Parathyroid adenoma (tissue), 2 donors: ENCODE measurements around the gene CHID1.

Experiments used
- H2AFZ ChIP-seq: fragments of 300-600 bp; sonication (generic); one replicate; pipeline ENCODE4 v1.7.0; 2017; ENCODE audit warnings: antibody characterized with exemption, mild to moderate bottlenecking
- H3K27ac ChIP-seq: fragments of 300-600 bp; sonication (generic); one replicate; pipeline ENCODE4 v1.7.0; 2017
- H3K27me3 ChIP-seq: fragments of 300-600 bp; sonication (generic); one replicate; pipeline ENCODE4 v1.7.0; 2017; ENCODE audit warnings: low read length; ENCODE audit not compliant: control insufficient read depth, insufficient read depth
- H3K36me3 ChIP-seq: fragments of 300-600 bp; sonication (generic); one replicate; pipeline ENCODE4 v1.7.0; 2017; ENCODE audit warnings: low read length; ENCODE audit not compliant: control insufficient read depth, insufficient read depth
- H3K4me1 ChIP-seq: fragments of 300-600 bp; sonication (generic); one replicate; pipeline ENCODE4 v1.7.0; 2017; ENCODE audit warnings: control low read depth
- H3K4me2 ChIP-seq: fragments of 300-600 bp; sonication (generic); one replicate; pipeline ENCODE4 v1.7.0; 2017; ENCODE audit warnings: low read length
- H3K4me3 ChIP-seq: fragments of 300-600 bp; sonication (generic); one replicate; pipeline ENCODE4 v1.7.0; 2017; ENCODE audit warnings: low read depth, low read length
- H3K79me2 ChIP-seq: fragments of 300-600 bp; sonication (generic); one replicate; pipeline ENCODE4 v1.7.0; 2017; ENCODE audit warnings: control low read depth
- H3K9ac ChIP-seq: fragments of 300-600 bp; sonication (generic); one replicate; pipeline ENCODE4 v1.7.0; 2017; ENCODE audit warnings: mild to moderate bottlenecking
- H3K9me3 ChIP-seq: fragments of 300-600 bp; sonication (generic); one replicate; pipeline ENCODE4 v1.7.0; 2017; ENCODE audit warnings: low read length; ENCODE audit not compliant: control insufficient read depth
- TF ChIP-seq, protein P1 (sequence below): fragments of 300-600 bp; sonication (generic); IDR thresholded peaks from one replicate; pipeline ENCODE4 v1.7.0; 2017; ENCODE audit warnings: antibody characterized with exemption, mild to moderate bottlenecking
- donor health status: primary hyperparathyroidism.

Gene CHID1

DNA sequence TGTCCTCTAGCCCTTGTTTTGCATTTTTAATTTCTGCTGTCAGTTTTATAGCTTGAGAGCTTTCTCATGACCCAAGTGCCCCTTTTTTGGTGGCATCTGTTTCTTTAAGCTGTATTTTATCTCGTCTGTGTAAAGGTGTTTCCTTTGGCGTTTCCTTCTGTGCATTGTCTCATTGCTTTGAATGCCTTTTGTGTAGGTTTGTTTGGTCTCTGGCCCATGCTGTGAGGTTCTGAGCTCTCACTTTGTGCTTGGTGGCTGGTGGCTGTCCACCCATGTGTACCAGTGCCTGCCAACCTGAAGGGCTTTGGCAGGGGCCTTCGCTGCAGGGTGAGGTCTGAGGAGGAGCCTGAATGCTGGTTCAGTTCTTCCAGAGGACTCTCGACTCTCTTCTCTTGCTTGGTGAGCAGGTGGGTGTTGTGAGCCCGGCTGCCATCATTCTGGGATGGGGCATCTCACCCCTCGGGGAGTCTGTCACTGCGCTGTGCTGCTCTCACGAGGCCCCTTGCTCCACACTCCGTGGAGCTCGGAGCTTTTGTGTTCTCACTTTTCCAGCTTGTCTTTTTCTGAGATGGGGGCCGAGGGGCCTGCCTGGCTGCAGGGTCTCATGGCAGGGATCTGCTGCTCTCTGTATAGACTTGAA is 30.0 kb upstream of the CHID1 start:
- no peaks in the 10 kb centered on the region for H3K4me1 ChIP-seq
- no peaks in the 10 kb centered on the region for H3K36me3 ChIP-seq
- no peak overlapping the region for H3K4me2 ChIP-seq
- TF ChIP-seq, protein P1, sequence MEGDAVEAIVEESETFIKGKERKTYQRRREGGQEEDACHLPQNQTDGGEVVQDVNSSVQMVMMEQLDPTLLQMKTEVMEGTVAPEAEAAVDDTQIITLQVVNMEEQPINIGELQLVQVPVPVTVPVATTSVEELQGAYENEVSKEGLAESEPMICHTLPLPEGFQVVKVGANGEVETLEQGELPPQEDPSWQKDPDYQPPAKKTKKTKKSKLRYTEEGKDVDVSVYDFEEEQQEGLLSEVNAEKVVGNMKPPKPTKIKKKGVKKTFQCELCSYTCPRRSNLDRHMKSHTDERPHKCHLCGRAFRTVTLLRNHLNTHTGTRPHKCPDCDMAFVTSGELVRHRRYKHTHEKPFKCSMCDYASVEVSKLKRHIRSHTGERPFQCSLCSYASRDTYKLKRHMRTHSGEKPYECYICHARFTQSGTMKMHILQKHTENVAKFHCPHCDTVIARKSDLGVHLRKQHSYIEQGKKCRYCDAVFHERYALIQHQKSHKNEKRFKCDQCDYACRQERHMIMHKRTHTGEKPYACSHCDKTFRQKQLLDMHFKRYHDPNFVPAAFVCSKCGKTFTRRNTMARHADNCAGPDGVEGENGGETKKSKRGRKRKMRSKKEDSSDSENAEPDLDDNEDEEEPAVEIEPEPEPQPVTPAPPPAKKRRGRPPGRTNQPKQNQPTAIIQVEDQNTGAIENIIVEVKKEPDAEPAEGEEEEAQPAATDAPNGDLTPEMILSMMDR = no peak
- no peak overlapping the region for H3K27ac ChIP-seq
- H3K79me2 ChIP-seq = peaks cover 23% of the 10 kb centered on the region
- H3K9ac ChIP-seq = no peak overlapping the region
- no peak overlapping the region for H2AFZ ChIP-seq
- no peaks in the 10 kb centered on the region for H3K9me3 ChIP-seq
- no peaks in the 10 kb centered on the region for H3K27me3 ChIP-seq
- no peak overlapping the region for H3K4me3 ChIP-seq

DNA sequence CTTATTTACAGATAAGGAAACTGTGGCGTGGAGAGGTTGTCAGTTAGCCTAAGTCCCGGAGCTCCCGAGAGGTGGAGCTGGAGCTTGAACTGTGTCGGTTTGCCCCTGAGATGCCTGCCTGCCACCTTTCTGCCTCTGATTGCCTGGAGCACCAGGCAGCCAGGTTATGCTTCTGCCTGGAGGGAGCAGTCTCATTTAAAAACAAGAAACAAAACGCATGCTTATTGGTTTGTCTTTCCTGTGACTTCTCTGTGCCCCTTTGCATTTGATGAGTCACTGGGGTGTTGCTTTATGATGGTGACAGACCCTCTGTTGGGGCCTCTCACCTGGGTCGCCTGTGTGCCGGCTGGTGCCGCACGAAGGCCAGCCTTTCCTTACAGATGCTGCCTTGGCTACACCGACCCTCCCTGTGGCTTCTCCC is 27.2 kb upstream of the CHID1 start:
- TF ChIP-seq, protein P1 = no peak
- H3K9ac ChIP-seq = no peak overlapping the region
- H3K27ac ChIP-seq = no peak overlapping the region
- H2AFZ ChIP-seq = no peak overlapping the region
- H3K4me3 ChIP-seq = no peak overlapping the region
- H3K9me3 ChIP-seq = no peaks in the 10 kb centered on the region
- no peaks in the 10 kb centered on the region for H3K4me1 ChIP-seq
- H3K27me3 ChIP-seq = no peaks in the 10 kb centered on the region
- H3K4me2 ChIP-seq = no peak overlapping the region
- no peaks in the 10 kb centered on the region for H3K36me3 ChIP-seq
- peaks cover 27% of the 10 kb centered on the region for H3K79me2 ChIP-seq

DNA sequence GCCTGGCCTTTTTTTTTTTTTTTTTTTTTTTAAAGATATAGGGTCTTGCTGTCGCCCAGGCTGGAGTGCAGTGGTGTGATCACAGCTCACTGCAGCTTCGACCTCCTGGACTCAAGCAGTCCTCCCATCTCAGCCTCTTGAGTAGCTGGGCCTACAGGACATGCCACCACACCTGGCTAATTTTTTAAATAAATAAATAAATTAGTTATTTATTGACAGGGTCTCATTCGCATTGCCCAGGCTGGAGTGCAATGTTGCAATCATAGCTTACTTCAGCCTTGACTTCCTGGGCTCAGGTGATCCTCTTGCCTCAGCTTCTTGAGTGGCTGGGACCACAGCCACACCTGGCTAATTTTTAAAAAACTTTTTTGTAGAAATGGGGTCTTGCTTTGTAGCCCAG is 25.6 kb upstream of the CHID1 start:
- Histone ChIP-seq H2AFZ (no peak overlapping the region), H3K4me2 (no peak overlapping the region), H3K27ac (no peak overlapping the region), H3K36me3 (no peaks in the 10 kb centered on the region), H3K4me3 (no peak overlapping the region), H3K27me3 (no peaks in the 10 kb centered on the region), H3K9ac (no peak overlapping the region), H3K9me3 (no peaks in the 10 kb centered on the region), H3K4me1 (peaks cover 3% of the 10 kb centered on the region), H3K79me2 (peaks cover 24% of the 10 kb centered on the region)
- TF ChIP-seq, protein P1 = no peak

DNA sequence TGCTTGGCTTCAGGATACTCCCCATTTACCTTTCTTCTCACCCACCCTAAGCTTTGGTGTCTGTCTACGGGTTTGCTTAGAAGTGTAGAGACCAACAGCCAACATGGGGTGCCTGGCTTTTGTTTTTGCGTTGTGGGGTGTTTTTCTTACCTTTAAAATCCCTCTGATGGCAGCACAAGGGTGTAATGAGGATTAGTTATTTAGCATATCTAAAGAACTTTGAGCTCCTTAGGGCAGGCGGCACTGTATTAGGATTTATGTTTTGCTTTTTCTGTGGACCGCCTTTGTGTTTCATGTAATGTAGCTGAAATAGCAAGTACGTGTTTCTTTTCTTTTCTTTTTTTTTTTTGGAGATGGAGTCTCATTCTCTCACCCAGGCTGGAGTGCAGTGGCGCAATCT is 23.9 kb upstream of the CHID1 start:
- no peak overlapping the region for H3K4me2 ChIP-seq
- H3K27ac ChIP-seq = no peak overlapping the region
- H3K36me3 ChIP-seq = no peaks in the 10 kb centered on the region
- no peaks in the 10 kb centered on the region for H3K9me3 ChIP-seq
- TF ChIP-seq, protein P1 = no peak
- no peak overlapping the region for H3K4me3 ChIP-seq
- no peaks in the 10 kb centered on the region for H3K27me3 ChIP-seq
- no peak overlapping the region for H3K9ac ChIP-seq
- H3K79me2 ChIP-seq = peaks cover 21% of the 10 kb centered on the region
- H3K4me1 ChIP-seq = peaks cover 3% of the 10 kb centered on the region
- no peak overlapping the region for H2AFZ ChIP-seq

DNA sequence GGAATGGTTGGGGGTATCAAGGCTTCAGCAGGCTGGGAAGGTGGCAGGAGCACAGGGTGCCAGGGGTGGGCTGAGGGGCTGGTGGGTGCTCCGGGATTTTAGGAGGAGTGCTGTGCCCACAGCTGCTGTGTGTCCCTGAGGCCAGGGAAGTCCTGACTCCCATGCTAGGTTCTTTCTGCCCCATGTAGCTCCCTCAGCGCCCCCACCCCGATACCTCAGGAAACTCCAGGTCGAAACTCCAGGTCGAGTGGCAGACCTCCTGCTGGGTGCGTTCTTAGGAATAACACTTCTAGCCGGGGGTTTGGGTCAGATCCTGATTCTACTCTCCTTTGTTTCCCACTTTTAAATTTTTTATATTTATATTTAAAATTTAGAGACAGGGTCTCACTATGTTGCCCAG is 23.3 kb upstream of the CHID1 start:
- H3K27ac ChIP-seq = no peak overlapping the region
- no peaks in the 10 kb centered on the region for H3K9me3 ChIP-seq
- H3K36me3 ChIP-seq = no peaks in the 10 kb centered on the region
- no peaks in the 10 kb centered on the region for H3K27me3 ChIP-seq
- TF ChIP-seq, protein P1 = no peak
- H2AFZ ChIP-seq = no peak overlapping the region
- H3K4me2 ChIP-seq = no peak overlapping the region
- H3K4me1 ChIP-seq = peaks cover 3% of the 10 kb centered on the region
- peaks cover 21% of the 10 kb centered on the region for H3K79me2 ChIP-seq
- no peak overlapping the region for H3K9ac ChIP-seq
- no peak overlapping the region for H3K4me3 ChIP-seq
